Hematopoietic multipotent progenitor cell (in vitro differentiated cells): Measurements from ENCODE around the gene SYT7. TPM values are rescaled to one million over a fixed set of nuclear protein-coding genes. Genes with fewer than 3 reads are reported as not detected.
A peak's percentile ranks its signal among the peaks of the same experiment; 100 is the strongest.
"Not testable (repeated sequence)": the region's sequence is repeated elsewhere in the genome, so short reads cannot be mapped to it uniquely, and the experiment has no call there.

Source experiments
- DNase-seq, 3 donors: peaks; one replicate each; pipeline ENCODE4 v3.0.0-alpha.2; 2011 to 2015; ENCODE audit warnings: low read depth in 2 of 3, low spot score in 2 of 3
- small RNA-seq: library from RNA; depleted of rRNA; stranded (forward); fragments of <200 nt; gene quantifications from one replicate; pipeline ENCODE3, GENCODE V24; 2012
- total RNA-seq: library from RNA; depleted of rRNA; stranded (reverse); fragments of >200 nt; gene quantifications from one replicate; pipeline ENCODE4 v1.2.3, GENCODE V29; 2012

The SYT7 gene
- total RNA-seq, 1 donor: 0.27 TPM

- DNase-seq: no peak
These were observed 98.4 kb downstream of the SYT7 start for GRCh38 chr11:61482513-61482912.

- DNase-seq: no peak
These were observed 99.1 kb downstream of the SYT7 start for GRCh38 chr11:61481806-61482205.

- DNase-seq: peak in 2 of 3 donors; percentile 12 to 28
These were observed 99.9 kb downstream of the SYT7 start for GRCh38 chr11:61480994-61481335.

- no peak for DNase-seq
These were observed 100.4 kb downstream of the SYT7 start for GRCh38 chr11:61480261-61480993.

- not testable (repeated sequence) for DNase-seq
These were observed 101.4 kb downstream of the SYT7 start for GRCh38 chr11:61479360-61480058.

GRCh38 chr11:61477727-61478148 is 103.1 kb downstream of the SYT7 start:
- DNase-seq: peak; percentile 27 to 58 (median 34)

- no peak for DNase-seq
These were observed 103.8 kb downstream of the SYT7 start for GRCh38 chr11:61477126-61477525.

GRCh38 chr11:61476371-61476770 is 104.5 kb downstream of the SYT7 start:
- no peak for DNase-seq

GRCh38 chr11:61475433-61475832 is 105.4 kb downstream of the SYT7 start:
- DNase-seq: no peak

- no peak for DNase-seq
These were observed 106.7 kb downstream of the SYT7 start for GRCh38 chr11:61474013-61474643.

GRCh38 chr11:61473370-61474012 is 107.4 kb downstream of the SYT7 start:
- no peak for DNase-seq

- no peak for DNase-seq
These were observed 108.0 kb downstream of the SYT7 start for GRCh38 chr11:61472868-61473267.

GRCh38 chr11:61472282-61472681 is 108.6 kb downstream of the SYT7 start:
- no peak for DNase-seq

GRCh38 chr11:61468002-61468401 is 112.9 kb downstream of the SYT7 start:
- no peak for DNase-seq

- not testable (repeated sequence) for DNase-seq
These were observed 113.3 kb downstream of the SYT7 start for GRCh38 chr11:61467602-61468001.

Small RNAs within 50 kb of the gene (small RNA-seq; reads per million reads assigned to genes)
- gene MIR4488: not detected

Other genes starting within 250 kb of the SYT7 start
- 194 TPM for gene DDB1, start 248.0 kb downstream of the SYT7 start, total RNA-seq
- gene TKFC, start 247.8 kb downstream of the SYT7 start, total RNA-seq: 59.8 TPM
- 59.0 TPM for gene CYB561A3, start 219.2 kb downstream of the SYT7 start, total RNA-seq
- gene TMEM138, start 218.7 kb downstream of the SYT7 start, total RNA-seq: 15.9 TPM
- 20.5 TPM for gene TMEM216, start 188.5 kb downstream of the SYT7 start, total RNA-seq
- 66.5 TPM for gene CPSF7, start 151.1 kb downstream of the SYT7 start, total RNA-seq
- 60.6 TPM for gene SDHAF2, start 151.0 kb downstream of the SYT7 start, total RNA-seq
- under 0.01 TPM for gene LRRC10B, start 72.3 kb downstream of the SYT7 start, total RNA-seq
- gene DAGLA, start 99.3 kb upstream of the SYT7 start, total RNA-seq: 0.54 TPM
- gene MYRF, start 171.6 kb upstream of the SYT7 start, total RNA-seq: 0.27 TPM
- 96.7 TPM for gene TMEM258, start 211.5 kb upstream of the SYT7 start, total RNA-seq
- 31.5 TPM for gene FEN1, start 211.8 kb upstream of the SYT7 start, total RNA-seq
- 61.1 TPM for gene FADS1, start 235.9 kb upstream of the SYT7 start, total RNA-seq
- 110 TPM for gene FADS2, start 247.2 kb upstream of the SYT7 start, total RNA-seq